NOMO-1 (cell line): ENCODE measurements around the gene EYA4.

Experiments used
- DNase-seq, 2 experiments: peaks; one replicate each; lab custom pipeline; 2025; ENCODE audit not compliant: unreplicated experiment in 2 of 2; lab: John Stamatoyannopoulos, UW

EYA4 gene

GRCh38 chr6:133277900-133278545 lies 36.9 kb downstream of the EYA4 start:
- no peak for DNase-seq

- DNase-seq = no peak
These were observed 45.6 kb downstream of the EYA4 start for GRCh38 chr6:133286765-133287164.

- DNase-seq = no peak
These were observed 47.5 kb downstream of the EYA4 start for GRCh38 chr6:133288662-133289061.

GRCh38 chr6:133289733-133290306 lies 48.7 kb downstream of the EYA4 start:
- DNase-seq = no peak

GRCh38 chr6:133290930-133291329 lies 49.8 kb downstream of the EYA4 start:
- DNase-seq = no peak

- no peak for DNase-seq
These were observed 50.5 kb downstream of the EYA4 start for GRCh38 chr6:133291671-133292070.

- no peak for DNase-seq
These were observed 56.5 kb downstream of the EYA4 start for GRCh38 chr6:133297657-133298056.

GRCh38 chr6:133298335-133298734 lies 57.2 kb downstream of the EYA4 start:
- DNase-seq = no peak

- DNase-seq = no peak
These were observed 57.6 kb downstream of the EYA4 start for GRCh38 chr6:133298801-133299200.

GRCh38 chr6:133300896-133301295 lies 59.7 kb downstream of the EYA4 start:
- DNase-seq = no peak

GRCh38 chr6:133301835-133302234 lies 60.7 kb downstream of the EYA4 start:
- DNase-seq = no peak

GRCh38 chr6:133306931-133307330 lies 65.8 kb downstream of the EYA4 start:
- no peak for DNase-seq

GRCh38 chr6:133309579-133309978 lies 68.4 kb downstream of the EYA4 start:
- no peak for DNase-seq

GRCh38 chr6:133312006-133312405 lies 70.8 kb downstream of the EYA4 start:
- no peak for DNase-seq

- no peak for DNase-seq
These were observed 71.9 kb downstream of the EYA4 start for GRCh38 chr6:133313068-133313467.

GRCh38 chr6:133314947-133315346 lies 73.8 kb downstream of the EYA4 start:
- no peak for DNase-seq

- DNase-seq = no peak
These were observed 74.7 kb downstream of the EYA4 start for GRCh38 chr6:133315811-133316210.

GRCh38 chr6:133317704-133318103 lies 76.5 kb downstream of the EYA4 start:
- DNase-seq = no peak

GRCh38 chr6:133326584-133326983 lies 85.4 kb downstream of the EYA4 start:
- no peak for DNase-seq

GRCh38 chr6:133333852-133334251 lies 92.7 kb downstream of the EYA4 start:
- no peak for DNase-seq

- DNase-seq = no peak
These were observed 96.2 kb downstream of the EYA4 start for GRCh38 chr6:133337308-133337707.

GRCh38 chr6:133339543-133340384 lies 98.6 kb downstream of the EYA4 start:
- DNase-seq = no peak
